ENCODE data around the gene STX1A. TPM values are rescaled to one million over a fixed set of nuclear protein-coding genes. Genes with fewer than 3 reads are reported as not detected.
"Not testable (repeated sequence)": the region's sequence is repeated elsewhere in the genome, so short reads cannot be mapped to it uniquely, and the experiment has no call there.

The STX1A gene
- total RNA-seq, 3 donors from 2014 or later, result 5.2 to 23.9 (median 6.1) TPM

DNA sequence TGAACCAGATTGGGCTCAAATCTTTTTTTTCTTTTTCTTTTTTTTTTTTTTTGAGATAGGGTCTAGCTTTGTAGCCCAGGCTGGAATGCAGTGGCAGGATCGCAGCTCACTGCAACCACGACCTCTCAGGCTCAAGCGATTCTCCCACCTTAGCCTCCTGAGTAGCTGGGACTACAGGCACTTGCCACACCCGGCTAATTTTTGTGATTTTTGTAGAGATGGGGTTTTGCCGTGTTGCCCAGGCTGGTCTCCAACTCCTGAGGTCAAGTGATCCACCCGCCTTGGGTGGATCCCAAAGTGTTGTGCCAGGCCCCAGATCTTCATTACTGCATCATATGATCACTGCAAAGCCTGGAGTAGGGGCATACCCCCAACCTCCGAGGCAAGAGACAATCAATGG is 39.0 kb downstream of the STX1A start:
- Histone ChIP-seq H3K36me3 (ENCODE audit: low read depth) (no peaks in the 10 kb centered on the region), H3K9me3 (no peaks in the 10 kb centered on the region), H3K4me1 (ENCODE audit: low read depth) (peaks cover 26% of the 10 kb centered on the region), H3K4me3 (no peak overlapping the region)
- intact Hi-C loops (cut with DNase I, micrococcal nuclease), result no loop called here
- ATAC-seq, result no peak
- DNase-seq, result no peak
- TF ChIP-seq, protein P1, sequence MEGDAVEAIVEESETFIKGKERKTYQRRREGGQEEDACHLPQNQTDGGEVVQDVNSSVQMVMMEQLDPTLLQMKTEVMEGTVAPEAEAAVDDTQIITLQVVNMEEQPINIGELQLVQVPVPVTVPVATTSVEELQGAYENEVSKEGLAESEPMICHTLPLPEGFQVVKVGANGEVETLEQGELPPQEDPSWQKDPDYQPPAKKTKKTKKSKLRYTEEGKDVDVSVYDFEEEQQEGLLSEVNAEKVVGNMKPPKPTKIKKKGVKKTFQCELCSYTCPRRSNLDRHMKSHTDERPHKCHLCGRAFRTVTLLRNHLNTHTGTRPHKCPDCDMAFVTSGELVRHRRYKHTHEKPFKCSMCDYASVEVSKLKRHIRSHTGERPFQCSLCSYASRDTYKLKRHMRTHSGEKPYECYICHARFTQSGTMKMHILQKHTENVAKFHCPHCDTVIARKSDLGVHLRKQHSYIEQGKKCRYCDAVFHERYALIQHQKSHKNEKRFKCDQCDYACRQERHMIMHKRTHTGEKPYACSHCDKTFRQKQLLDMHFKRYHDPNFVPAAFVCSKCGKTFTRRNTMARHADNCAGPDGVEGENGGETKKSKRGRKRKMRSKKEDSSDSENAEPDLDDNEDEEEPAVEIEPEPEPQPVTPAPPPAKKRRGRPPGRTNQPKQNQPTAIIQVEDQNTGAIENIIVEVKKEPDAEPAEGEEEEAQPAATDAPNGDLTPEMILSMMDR (IDR thresholded peaks at IDR 0.05), result no peak

DNA sequence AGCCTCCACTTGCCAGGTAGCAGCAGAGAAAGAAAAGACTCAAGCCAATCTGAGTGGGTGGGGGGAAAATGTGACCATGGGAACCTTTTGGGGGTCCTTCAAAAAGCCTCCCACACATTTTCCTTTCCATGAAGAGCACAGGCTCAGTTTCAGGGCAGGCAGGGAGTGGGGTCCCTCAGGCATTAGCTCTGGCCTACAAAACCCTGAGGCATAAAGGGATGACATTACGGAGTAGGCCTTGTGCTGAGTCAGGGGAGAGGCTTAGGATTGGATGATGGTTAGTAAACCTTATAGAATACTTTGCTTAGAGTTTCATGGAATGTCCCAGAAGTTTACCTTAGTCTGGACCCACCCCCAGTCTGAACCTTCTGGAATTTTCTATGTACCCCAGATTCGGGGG is 39.8 kb downstream of the STX1A start:
- Histone ChIP-seq H3K36me3 (ENCODE audit: low read depth) (no peaks in the 10 kb centered on the region), H3K4me3 (no peak overlapping the region), H3K4me1 (ENCODE audit: low read depth) (peaks cover 24% of the 10 kb centered on the region), H3K9me3 (no peaks in the 10 kb centered on the region)
- no peak for DNase-seq
- ATAC-seq, result no peak
- intact Hi-C loops (cut with DNase I, micrococcal nuclease), result loop anchor here in 1 of 2 donors (10.0 kb wide), 1 partner anchor 75 kb away; no protein-coding TSS in a partner anchor
- TF ChIP-seq, protein P1 (IDR thresholded peaks at IDR 0.05), result no peak

DNA sequence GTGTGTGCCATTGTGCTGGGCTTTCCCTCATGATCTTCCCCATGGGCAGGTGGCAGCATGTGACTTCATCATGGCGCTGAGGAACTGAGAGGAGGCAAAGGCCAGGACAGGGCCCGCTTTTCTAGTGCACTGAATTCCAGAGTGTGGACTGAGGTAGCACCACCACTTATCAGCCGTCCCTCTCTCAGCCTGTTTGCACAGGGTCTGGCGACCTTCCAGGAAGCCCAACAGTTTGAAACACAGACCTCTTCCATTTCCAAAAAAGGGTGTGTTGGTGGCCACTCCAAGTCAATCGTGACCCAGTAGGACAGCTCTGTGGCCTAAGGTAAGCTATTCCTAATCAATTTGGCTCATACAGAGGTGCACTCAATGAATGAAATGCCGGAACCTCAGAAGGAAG is 40.6 kb downstream of the STX1A start:
- no peak for ATAC-seq
- Histone ChIP-seq H3K9me3 (no peaks in the 10 kb centered on the region), H3K4me1 (ENCODE audit: low read depth) (peaks cover 18% of the 10 kb centered on the region), H3K4me3 (no peak overlapping the region), H3K36me3 (ENCODE audit: low read depth) (no peaks in the 10 kb centered on the region)
- TF ChIP-seq, protein P1 (IDR thresholded peaks at IDR 0.05), result no peak
- no peak for DNase-seq
- intact Hi-C loops (cut with DNase I, micrococcal nuclease), result loop anchor here in 1 of 2 donors (10.0 kb wide), 1 partner anchor 74 kb away; no protein-coding TSS in a partner anchor

DNA sequence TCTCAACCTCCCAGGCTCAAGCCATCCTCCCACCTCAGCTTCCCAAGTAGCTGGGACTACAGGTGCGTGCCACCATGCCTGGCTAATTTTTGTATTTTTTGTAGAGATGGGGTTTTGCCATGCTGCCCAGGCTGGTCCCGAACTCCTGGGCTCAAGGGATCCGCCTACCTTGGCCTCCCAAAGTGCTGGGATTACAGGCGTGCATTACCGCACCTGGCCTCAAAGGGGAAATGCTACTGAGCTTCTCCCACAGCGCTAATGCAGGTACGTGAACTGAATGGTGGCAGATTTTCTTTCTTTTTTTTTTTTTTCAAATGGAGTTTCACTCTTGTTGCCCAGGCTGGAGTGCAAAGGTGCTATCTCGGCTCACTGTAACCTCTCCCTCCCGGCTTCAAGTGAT is 43.4 kb downstream of the STX1A start:
- H3K4me1 ChIP-seq (ENCODE audit: low read depth); H3K4me3 ChIP-seq; H3K36me3 ChIP-seq (ENCODE audit: low read depth); H3K9me3 ChIP-seq; DNase-seq: not testable (repeated sequence)
- ATAC-seq, result peak; percentile 25
- intact Hi-C loops (cut with DNase I, micrococcal nuclease), result loop anchor here in 1 of 2 donors (10.0 kb wide), 1 partner anchor 71 kb away; no protein-coding TSS in a partner anchor

DNA sequence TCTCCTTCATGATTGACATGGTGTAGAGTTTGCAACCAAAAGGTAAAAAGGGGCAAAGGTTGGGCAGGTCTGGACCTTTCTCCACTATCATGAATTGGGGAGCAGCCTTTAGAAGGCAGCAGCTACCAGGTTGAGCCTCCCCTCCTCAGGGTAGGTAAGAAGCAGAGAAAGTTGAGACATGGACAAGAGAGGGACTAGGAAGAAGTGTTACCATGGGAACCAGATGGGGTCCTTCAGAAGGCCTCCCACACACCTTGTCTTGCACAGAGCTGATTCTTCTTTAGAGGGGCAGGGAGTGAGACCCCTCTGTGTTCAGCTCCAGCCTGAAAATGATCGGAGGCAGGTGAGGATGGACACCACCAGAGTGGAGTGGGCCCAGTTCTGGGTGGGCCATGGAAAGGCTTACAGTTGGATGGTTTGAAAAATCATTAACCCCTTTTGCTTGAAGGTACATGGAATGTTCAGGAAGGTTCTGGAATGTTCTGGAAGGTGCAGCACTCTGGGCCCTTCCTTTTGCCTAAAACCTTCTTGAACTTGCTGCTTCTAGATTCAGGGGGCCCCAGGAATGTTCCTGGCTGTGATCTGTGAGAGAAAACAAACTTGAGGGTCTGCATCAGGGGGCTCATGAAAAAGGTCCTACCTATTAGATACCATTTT is 44.9 kb downstream of the STX1A start:
- TF ChIP-seq, protein P1 (IDR thresholded peaks at IDR 0.05), result no peak
- no peak for DNase-seq
- no peak for ATAC-seq
- Histone ChIP-seq H3K4me1 (ENCODE audit: low read depth) (no peaks in the 10 kb centered on the region), H3K4me3 (no peak overlapping the region), H3K36me3 (ENCODE audit: low read depth) (no peaks in the 10 kb centered on the region), H3K9me3 (no peaks in the 10 kb centered on the region)
- intact Hi-C loops (cut with DNase I, micrococcal nuclease), result loop anchor here in 1 of 2 donors (10.0 kb wide), 1 partner anchor 70 kb away; no protein-coding TSS in a partner anchor

DNA sequence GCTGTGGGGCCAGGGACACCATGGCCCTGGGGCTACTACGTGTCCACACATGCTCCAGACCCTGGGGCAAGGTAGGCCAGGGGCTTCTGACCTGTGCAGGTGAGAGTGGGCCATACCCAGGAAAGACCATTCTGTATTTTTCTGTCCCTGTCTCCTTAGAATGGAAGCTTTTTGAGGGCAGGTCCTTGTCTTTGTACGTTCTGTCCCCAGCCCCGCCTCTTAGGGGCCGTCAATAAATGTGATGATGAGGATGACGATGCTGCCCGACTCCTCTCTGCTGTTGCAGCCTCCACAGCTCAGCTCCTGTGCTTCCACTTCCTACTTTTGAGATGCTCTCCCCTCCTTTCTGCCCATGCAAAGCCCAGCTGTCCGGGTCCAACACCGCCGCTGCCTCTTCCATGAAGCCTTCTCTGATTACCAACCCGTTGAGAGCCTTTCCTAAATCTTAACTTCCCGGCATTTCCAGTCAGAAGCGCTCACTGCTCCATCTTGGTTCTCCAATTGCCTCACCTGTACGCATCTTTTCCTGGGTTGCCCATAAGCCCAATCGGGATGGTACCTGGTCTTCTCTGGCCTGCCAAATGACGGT is 47.5 kb downstream of the STX1A start:
- ATAC-seq, result no peak

More for the DNA sequence above, 47.5 kb downstream of the STX1A start:
- no peak for DNase-seq
- no peaks in the 10 kb centered on the region for H3K9me3 ChIP-seq
- TF ChIP-seq, protein P1 (IDR thresholded peaks at IDR 0.05), result no peak
- H3K4me1 ChIP-seq (ENCODE audit: low read depth), result peaks cover 5% of the 10 kb centered on the region
- intact Hi-C loops (cut with DNase I, micrococcal nuclease), result loop anchor here in 1 of 2 donors (10.0 kb wide), 1 partner anchor 67 kb away; no protein-coding TSS in a partner anchor
- no peak overlapping the region for H3K4me3 ChIP-seq
- H3K36me3 ChIP-seq (ENCODE audit: low read depth), result no peaks in the 10 kb centered on the region
